B cell (primary cell): ENCODE results near the gene TTC28. TPM values are rescaled to one million over a fixed set of nuclear protein-coding genes. Genes with fewer than 3 reads are reported as not detected.
"Not testable (repeated sequence)": the region's sequence is repeated elsewhere in the genome, so short reads cannot be mapped to it uniquely, and the experiment has no call there.

Experiments
- ATAC-seq: fragments of 200-7000 bp; cut with Tn5 transposase; one replicate; pipeline ENCODE4 v1.10.0; 2021; ENCODE audit warnings: low read depth, mild to moderate bottlenecking, moderate number of reproducible peaks, moderate library complexity
- CTCF ChIA-PET: fragments of 350-600 bp; sonication (Branson Sonifier 250); formaldehyde crosslinking; loops from one replicate; lab custom pipeline; 2021; ENCODE audit warnings: antibody characterized with exemption, inconsistent platforms; lab: Charles Lee
- POLR2A ChIA-PET: fragments of 350-600 bp; sonication (Branson Sonifier 250); formaldehyde crosslinking; loops from one replicate; lab custom pipeline; 2021; ENCODE audit warnings: antibody characterized with exemption; lab: Charles Lee
- DNase-seq: peaks from one replicate; pipeline ENCODE4 v3.0.0; 2013
- H2AFZ ChIP-seq: 2 replicates; pipeline ENCODE4 v1.6.1; 2012; ENCODE audit warnings: mild to moderate bottlenecking, low read depth, low read length; ENCODE audit not compliant: insufficient read depth, poor library complexity, severe bottlenecking
- H3K27ac ChIP-seq, 2 donors: 1 replicate in 1 of 2; 2 replicates in 1 of 2; pipeline ENCODE4 v1.5.1; 2012 to 2013; ENCODE audit warnings: low read length in 2 of 2, mild to moderate bottlenecking in 2 of 2, moderate library complexity in 1 of 2
- H3K27me3 ChIP-seq, 4 experiments: fragments of 200-600 bp in 1 of 4; sonication (generic) in 1 of 4; replicated peaks in 1 of 4; 1 replicate in 2 of 4; 2 replicates in 2 of 4; pipeline versions ENCODE4 v1.6.1 to v1.7.0; 2013 to 2016; ENCODE audit warnings: low read length in 3 of 4, mild to moderate bottlenecking in 2 of 4, mixed read lengths in 1 of 4, moderate library complexity in 1 of 4; ENCODE audit not compliant: insufficient read depth in 4 of 4, control insufficient read depth in 3 of 4; ENCODE audit errors: control extremely low read depth in 1 of 4
- H3K36me3 ChIP-seq, 2 experiments: replicated peaks in 1 of 2; 1 replicate in 1 of 2; 2 replicates in 1 of 2; pipeline versions ENCODE4 v1.6.1 to v1.7.1; 2013; ENCODE audit warnings: low read length in 1 of 2; ENCODE audit not compliant: insufficient read depth in 2 of 2, control insufficient read depth in 1 of 2; ENCODE audit errors: control extremely low read depth in 1 of 2, extremely low read depth in 1 of 2
- H3K4me1 ChIP-seq, 2 donors: fragments of 200-600 bp in 1 of 2; sonication (generic) in 1 of 2; 1 replicate in 1 of 2; 2 replicates in 1 of 2; pipeline versions ENCODE4 v1.5.1 to v1.6.1; 2013 to 2017; ENCODE audit warnings: low read length in 2 of 2; ENCODE audit not compliant: control insufficient read depth in 2 of 2, insufficient read depth in 2 of 2
- H3K4me2 ChIP-seq: replicated peaks from 2 replicates; pipeline ENCODE3; 2012; ENCODE audit warnings: mild to moderate bottlenecking, low read depth, low read length; ENCODE audit not compliant: poor library complexity, severe bottlenecking
- H3K4me3 ChIP-seq, 5 experiments: fragments of 200-600 bp in 1 of 5; sonication (generic) in 1 of 5; 1 replicate in 3 of 5; 2 replicates in 2 of 5; pipeline versions ENCODE4 v1.5.1 to v1.7.0; 2011 to 2016; ENCODE audit warnings: low read length in 4 of 5, mild to moderate bottlenecking in 4 of 5, low read depth in 2 of 5, control low read depth in 1 of 5, moderate library complexity in 1 of 5; ENCODE audit not compliant: insufficient read depth in 1 of 5; ENCODE audit errors: control extremely low read depth in 1 of 5, extremely low read depth in 1 of 5
- H3K79me2 ChIP-seq: fragments of 200-600 bp; sonication (generic); one replicate; pipeline ENCODE4 v1.6.0; 2016; ENCODE audit warnings: low read length; ENCODE audit not compliant: control insufficient read depth, insufficient read depth
- H3K9ac ChIP-seq: fragments of 200-600 bp; sonication (generic); 2 replicates; pipeline ENCODE4 v1.6.1; 2017; ENCODE audit warnings: mild to moderate bottlenecking, low read length, moderate library complexity
- H3K9me3 ChIP-seq, 3 donors: one replicate each; pipeline versions ENCODE4 v1.6.1 to v1.7.1; 2013; ENCODE audit warnings: low read length in 2 of 3; ENCODE audit not compliant: control insufficient read depth in 2 of 3, insufficient read depth in 1 of 3; ENCODE audit errors: control extremely low read depth in 1 of 3
- H4K20me1 ChIP-seq: 2 replicates; pipeline ENCODE4 v1.6.0; 2012; ENCODE audit warnings: mild to moderate bottlenecking, low read length; ENCODE audit not compliant: insufficient read depth, control insufficient read depth, poor library complexity, severe bottlenecking
- H3K27ac Mint-ChIP-seq: one replicate; pipeline ENCODE4 v1.8.0; 2021; ENCODE audit warnings: mixed read lengths
- H3K27me3 Mint-ChIP-seq: one replicate; pipeline ENCODE4 v1.8.0; 2021; ENCODE audit warnings: mixed read lengths
- H3K4me1 Mint-ChIP-seq: one replicate; pipeline ENCODE4 v1.8.0; 2021; ENCODE audit warnings: mixed read lengths
- H3K4me3 Mint-ChIP-seq: one replicate; pipeline ENCODE4 v1.8.0; 2021; ENCODE audit warnings: mixed read lengths
- H3K9me3 Mint-ChIP-seq: one replicate; pipeline ENCODE4 v1.8.0; 2022; ENCODE audit warnings: mixed read lengths; ENCODE audit not compliant: insufficient read depth
- CTCF ChIP-seq: fragments of 200-600 bp; IDR thresholded peaks from one replicate; pipeline ENCODE4 v1.8.0; 2022; ENCODE audit warnings: antibody characterized with exemption, mild to moderate bottlenecking
- EZH2 ChIP-seq: IDR thresholded peaks from 2 replicates; pipeline ENCODE4 v1.6.1; 2012; ENCODE audit warnings: borderline replicate concordance, low read depth, mild to moderate bottlenecking, moderate library complexity, low read length; ENCODE audit not compliant: insufficient read depth, poor library complexity, severe bottlenecking
- WGBS: methylation state at CpG from one replicate; pipeline ENCODE4 v1.1.5; 2013; ENCODE audit warnings: missing lambda C conversion rate; ENCODE audit not compliant: insufficient coverage; 5-methylcytosine and 5-hydroxymethylcytosine counted together
- intact Hi-C: fragments of 100-400 bp; cut with micrococcal nuclease; formaldehyde crosslinking; loops from one replicate; pipeline ENCODE4 v1.10.0; 2022
- polyA minus RNA-seq: library from RNA; depleted of rRNA, polyadenylated mRNA; stranded (reverse); fragments of >200 nt; gene quantifications from 2 replicates; pipeline ENCODE4 v1.2.3, GENCODE V29; 2012
- polyA plus RNA-seq: library from polyadenylated mRNA; depleted of rRNA; stranded (reverse); fragments of >200 nt; gene quantifications from 2 replicates; pipeline ENCODE4 v1.2.3, GENCODE V29; 2012
- total RNA-seq, 2 donors: library from RNA; stranded (reverse); fragments of 120-200 nt in 1 of 2; gene quantifications; 1 replicate in 1 of 2; 2 replicates in 1 of 2; pipeline versions ENCODE4 v1.2.3 to v1.2.4, GENCODE V29; 2013 to 2022

Gene TTC28
- total RNA-seq (5.2 and 7.3 TPM in 2 replicates), polyA plus RNA-seq (1.4 and 4.5 TPM in 2 replicates), polyA minus RNA-seq (4.0 and 4.6 TPM in 2 replicates)
- 1.9 TPM for total RNA-seq (2013)

- ATAC-seq (peak; percentile 39), DNase-seq (peak; percentile 81)
- H3K27ac ChIP-seq, H3K79me2 ChIP-seq, H3K9me3 ChIP-seq, CTCF ChIA-PET, H4K20me1 ChIP-seq, H3K36me3 ChIP-seq, POLR2A ChIA-PET, H3K9me3 Mint-ChIP-seq: not testable (repeated sequence)
- H3K4me2 ChIP-seq: peak within 1 kb of the TSS; percentile 81
- Mint-ChIP-seq H3K27ac (peak within 1 kb of the TSS; percentile 56), H3K4me1 (peaks cover 13% of the 10 kb centered on the region), H3K27me3 (peaks cover 14% of the 10 kb centered on the region), H3K4me3 (peak within 1 kb of the TSS; percentile 96)
- H3K27me3 ChIP-seq: peaks cover 0 to 25% (median 14%) of the 10 kb centered on the region in 4 experiments
- H3K9ac ChIP-seq: peak within 1 kb of the TSS; percentile 59
- peaks cover 13 to 18% of the 10 kb centered on the region in 2 donors for H3K4me1 ChIP-seq
- whole genome bisulfite sequencing: 1% methylated on average over 100 of the region's 101 CpGs
- peak within 1 kb of the TSS in 4 of 5 experiments; percentile 40 to 64 (median 58) for H3K4me3 ChIP-seq
- peak within 1 kb of the TSS; percentile 51 for H2AFZ ChIP-seq
- intact Hi-C loops: loop anchor here (1.0 kb wide), 1 partner anchor 123 kb away; no protein-coding TSS in a partner anchor
Observed at GRCh38 chr22:28679611-28680287, at the start of gene TTC28. TSS of gene TTC28 (minus strand) at chr22:28679840. CDS start at chr22:28679723, 117 bp downstream.

- DNase-seq (no peak), ATAC-seq (no peak)
- Histone ChIP-seq H3K36me3 (peaks cover 9 to 13% of the 10 kb centered on the region in 2 experiments), H3K27me3 (no peaks in the 10 kb centered on the region), H3K79me2 (no peaks in the 10 kb centered on the region), H3K4me2 (no peak overlapping the region), H3K9me3 (no peaks in the 10 kb centered on the region), H3K4me1 (peaks cover 0 to 4% of the 10 kb centered on the region in 2 donors), H3K4me3 (no peak overlapping the region), H2AFZ (no peak overlapping the region), H4K20me1 (no peaks in the 10 kb centered on the region), H3K9ac (no peak overlapping the region), H3K27ac (no peak overlapping the region)
- 77% methylated on average over 5 of the region's 10 CpGs for WGBS
- ChIA-PET POLR2A (no interaction called here), CTCF (no interaction called here)
- Mint-ChIP-seq H3K27ac (no peak overlapping the region), H3K4me3 (no peak overlapping the region), H3K9me3 (no peaks in the 10 kb centered on the region), H3K4me1 (peaks cover 9% of the 10 kb centered on the region), H3K27me3 (no peaks in the 10 kb centered on the region)
- intact Hi-C loops: no loop called here
- TF ChIP-seq EZH2 (no peak), CTCF (no peak)
Observed at GRCh38 chr22:28728621-28729313, 49.1 kb upstream of the TTC28 start.
